Smooth muscle cell (in vitro differentiated cells): ENCODE measurements around the gene CCDC154. TPM values are rescaled to one million over a fixed set of nuclear protein-coding genes. Genes with fewer than 3 reads are reported as not detected.

Experiments
- DNase-seq: peaks from one replicate; lab custom pipeline; 2025; ENCODE audit not compliant: unreplicated experiment; lab: John Stamatoyannopoulos, UW
- H2AFZ ChIP-seq: fragments of 200-600 bp; sonication (generic); 2 replicates; pipeline ENCODE4 v1.6.0; 2016; ENCODE audit warnings: antibody characterized with exemption, low read depth, mild to moderate bottlenecking
- H3F3A ChIP-seq: fragments of 200-600 bp; sonication (generic); 2 replicates; pipeline ENCODE4 v1.6.0; 2017; ENCODE audit warnings: antibody characterized with exemption, low read depth
- H3K27ac ChIP-seq: fragments of 200-600 bp; sonication (generic); 2 replicates; pipeline ENCODE4 v1.5.1; 2016; ENCODE audit warnings: low read depth, mild to moderate bottlenecking
- H3K27me3 ChIP-seq: fragments of 200-600 bp; sonication (generic); 2 replicates; pipeline ENCODE4 v1.6.1; 2016; ENCODE audit warnings: low read depth, mild to moderate bottlenecking
- H3K36me3 ChIP-seq: fragments of 200-600 bp; sonication (generic); 2 replicates; pipeline ENCODE4 v1.5.1; 2016; ENCODE audit warnings: low read depth
- H3K4me1 ChIP-seq: fragments of 200-600 bp; sonication (generic); 2 replicates; pipeline ENCODE4 v1.5.1; 2016; ENCODE audit warnings: low read depth
- H3K4me2 ChIP-seq: fragments of 200-600 bp; sonication (generic); 2 replicates; pipeline ENCODE4 v1.6.0; 2016; ENCODE audit warnings: mild to moderate bottlenecking
- H3K4me3 ChIP-seq: fragments of 200-600 bp; sonication (generic); 2 replicates; pipeline ENCODE4 v1.5.1; 2016; ENCODE audit warnings: mild to moderate bottlenecking
- H3K79me2 ChIP-seq: fragments of 200-600 bp; sonication (generic); 2 replicates; pipeline ENCODE4 v1.6.0; 2016; ENCODE audit warnings: low read depth, mild to moderate bottlenecking
- H3K9ac ChIP-seq: fragments of 200-600 bp; sonication (generic); 2 replicates; pipeline ENCODE4 v1.6.0; 2016; ENCODE audit warnings: low read depth
- H3K9me3 ChIP-seq: fragments of 200-600 bp; sonication (generic); replicated peaks from 2 replicates; pipeline ENCODE4 v1.5.1; 2016; ENCODE audit warnings: low read depth
- H4K20me1 ChIP-seq: fragments of 200-600 bp; sonication (generic); 2 replicates; pipeline ENCODE4 v1.6.0; 2016; ENCODE audit warnings: low read depth
- WGBS: methylation state at CpG from one replicate; pipeline ENCODE4 v1.1.7; 2016; ENCODE audit warnings: low lambda C conversion rate; 5-methylcytosine and 5-hydroxymethylcytosine counted together
- polyA plus RNA-seq: library from polyadenylated mRNA; unstranded; fragments of >200 nt; fragmentation: Nextera tagmentation; extraction: Ambion mirVana; gene quantifications from 2 replicates; pipeline ENCODE4 v1.2.1, GENCODE V29; 2016
- total RNA-seq: library from RNA; depleted of rRNA; stranded (reverse); fragments of >200 nt; gene quantifications from 2 replicates; pipeline ENCODE4 v1.2.3, GENCODE V29; 2014
- TF ChIP-seq, protein P1 (sequence below): fragments of 200-600 bp; sonication (generic); IDR thresholded peaks from 2 replicates; pipeline ENCODE4 v1.5.1; 2017; ENCODE audit warnings: borderline replicate concordance, mild to moderate bottlenecking, antibody characterized with exemption; ENCODE audit not compliant: insufficient read depth, poor library complexity, severe bottlenecking

The CCDC154 gene
- total and polyA plus RNA-seq, 2 experiments from 2014 or later, result 0.24 TPM; not detected in 1

DNA sequence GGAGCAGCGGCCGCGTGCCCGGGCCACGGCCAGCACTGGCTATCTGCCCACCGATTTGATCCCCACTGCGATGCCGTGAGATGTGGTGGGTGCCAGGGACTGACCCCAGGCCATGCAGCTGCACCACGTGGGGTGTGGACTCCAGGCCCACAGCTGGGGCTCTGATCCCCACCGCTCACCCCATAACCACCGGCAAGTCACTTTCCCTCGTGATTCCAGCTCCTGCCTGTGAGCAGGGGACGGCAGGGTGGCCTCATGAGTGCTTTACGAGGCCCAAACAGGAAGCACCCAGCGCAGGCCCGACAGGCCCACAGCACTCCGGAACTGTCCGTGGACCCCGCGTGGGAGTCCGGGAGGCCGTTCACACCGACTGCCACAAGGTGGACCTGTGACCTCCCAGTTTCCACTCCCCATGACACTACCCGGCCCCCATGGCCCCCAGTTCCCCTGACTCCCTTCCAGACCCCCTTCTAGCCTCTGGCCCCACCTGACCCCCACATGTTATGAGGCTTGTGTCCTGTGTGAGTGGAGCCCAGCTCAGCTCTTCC lies 43.8 kb upstream of the CCDC154 start:
- TF ChIP-seq, protein P1, sequence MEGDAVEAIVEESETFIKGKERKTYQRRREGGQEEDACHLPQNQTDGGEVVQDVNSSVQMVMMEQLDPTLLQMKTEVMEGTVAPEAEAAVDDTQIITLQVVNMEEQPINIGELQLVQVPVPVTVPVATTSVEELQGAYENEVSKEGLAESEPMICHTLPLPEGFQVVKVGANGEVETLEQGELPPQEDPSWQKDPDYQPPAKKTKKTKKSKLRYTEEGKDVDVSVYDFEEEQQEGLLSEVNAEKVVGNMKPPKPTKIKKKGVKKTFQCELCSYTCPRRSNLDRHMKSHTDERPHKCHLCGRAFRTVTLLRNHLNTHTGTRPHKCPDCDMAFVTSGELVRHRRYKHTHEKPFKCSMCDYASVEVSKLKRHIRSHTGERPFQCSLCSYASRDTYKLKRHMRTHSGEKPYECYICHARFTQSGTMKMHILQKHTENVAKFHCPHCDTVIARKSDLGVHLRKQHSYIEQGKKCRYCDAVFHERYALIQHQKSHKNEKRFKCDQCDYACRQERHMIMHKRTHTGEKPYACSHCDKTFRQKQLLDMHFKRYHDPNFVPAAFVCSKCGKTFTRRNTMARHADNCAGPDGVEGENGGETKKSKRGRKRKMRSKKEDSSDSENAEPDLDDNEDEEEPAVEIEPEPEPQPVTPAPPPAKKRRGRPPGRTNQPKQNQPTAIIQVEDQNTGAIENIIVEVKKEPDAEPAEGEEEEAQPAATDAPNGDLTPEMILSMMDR, result no peak
- no peak overlapping the region for H3K4me2 ChIP-seq

DNA sequence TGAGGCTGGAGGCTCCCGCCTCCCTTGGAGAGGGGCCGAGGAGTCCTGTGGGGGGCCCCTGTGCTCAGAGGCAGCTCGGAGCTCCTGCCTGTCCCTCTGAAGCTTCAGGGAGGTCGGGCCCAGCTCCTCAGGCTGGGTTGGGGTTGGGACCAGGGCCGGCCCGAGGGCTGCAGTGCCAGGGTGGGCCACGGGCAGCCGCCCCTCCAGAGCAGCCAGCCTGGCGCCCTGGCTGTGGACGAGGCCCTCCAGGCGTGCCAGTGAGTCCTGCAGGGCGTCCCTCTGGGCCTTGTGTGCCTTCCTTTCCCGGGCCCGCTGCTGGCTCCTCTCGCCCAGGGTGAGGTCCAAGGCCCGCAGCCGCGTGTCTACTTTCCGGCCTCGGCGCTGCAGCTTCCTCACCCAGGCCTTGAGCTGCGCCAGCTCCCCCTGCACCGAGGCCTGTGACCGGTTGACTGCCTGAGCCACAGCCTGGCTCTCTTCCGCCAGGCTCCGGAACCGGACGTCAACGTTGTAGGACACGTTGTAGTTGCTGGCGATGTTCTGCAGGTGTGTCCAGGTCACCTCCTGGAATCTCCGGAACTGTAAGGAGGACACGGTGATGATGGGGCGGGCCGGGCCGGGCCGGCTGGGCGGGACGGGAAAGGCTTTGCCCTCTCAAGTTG lies 43.2 kb upstream of the CCDC154 start:
- H3K4me1 ChIP-seq, result no peaks in the 10 kb centered on the region
- TF ChIP-seq, protein P1, result no peak
- H3K27ac ChIP-seq, result no peak overlapping the region
- H3F3A ChIP-seq, result no peaks in the 10 kb centered on the region
- H3K36me3 ChIP-seq, result no peaks in the 10 kb centered on the region
- no peak overlapping the region for H2AFZ ChIP-seq
- no peak overlapping the region for H3K4me3 ChIP-seq
- no peak overlapping the region for H3K9ac ChIP-seq
- no peaks in the 10 kb centered on the region for H3K79me2 ChIP-seq
- whole genome bisulfite sequencing, result 91% methylated on average over 38 of the region's 39 CpGs
- no peaks in the 10 kb centered on the region for H3K9me3 ChIP-seq
- H3K27me3 ChIP-seq, result no peaks in the 10 kb centered on the region
- no peaks in the 10 kb centered on the region for H4K20me1 ChIP-seq
- H3K4me2 ChIP-seq, result no peak overlapping the region
- DNase-seq, result no peak

More for the DNA sequence above, 43.8 kb upstream of the CCDC154 start:
- DNase-seq, result no peak
- H3K9me3 ChIP-seq, result no peaks in the 10 kb centered on the region
- 88% methylated on average over 22 of the region's 24 CpGs for WGBS
- H2AFZ ChIP-seq, result no peak overlapping the region
- H3K27ac ChIP-seq, result no peak overlapping the region
- no peaks in the 10 kb centered on the region for H4K20me1 ChIP-seq
- H3F3A ChIP-seq, result no peaks in the 10 kb centered on the region
- no peaks in the 10 kb centered on the region for H3K79me2 ChIP-seq
- H3K27me3 ChIP-seq, result no peaks in the 10 kb centered on the region
- H3K36me3 ChIP-seq, result no peaks in the 10 kb centered on the region
- H3K9ac ChIP-seq, result no peak overlapping the region
- no peaks in the 10 kb centered on the region for H3K4me1 ChIP-seq
- H3K4me3 ChIP-seq, result no peak overlapping the region

DNA sequence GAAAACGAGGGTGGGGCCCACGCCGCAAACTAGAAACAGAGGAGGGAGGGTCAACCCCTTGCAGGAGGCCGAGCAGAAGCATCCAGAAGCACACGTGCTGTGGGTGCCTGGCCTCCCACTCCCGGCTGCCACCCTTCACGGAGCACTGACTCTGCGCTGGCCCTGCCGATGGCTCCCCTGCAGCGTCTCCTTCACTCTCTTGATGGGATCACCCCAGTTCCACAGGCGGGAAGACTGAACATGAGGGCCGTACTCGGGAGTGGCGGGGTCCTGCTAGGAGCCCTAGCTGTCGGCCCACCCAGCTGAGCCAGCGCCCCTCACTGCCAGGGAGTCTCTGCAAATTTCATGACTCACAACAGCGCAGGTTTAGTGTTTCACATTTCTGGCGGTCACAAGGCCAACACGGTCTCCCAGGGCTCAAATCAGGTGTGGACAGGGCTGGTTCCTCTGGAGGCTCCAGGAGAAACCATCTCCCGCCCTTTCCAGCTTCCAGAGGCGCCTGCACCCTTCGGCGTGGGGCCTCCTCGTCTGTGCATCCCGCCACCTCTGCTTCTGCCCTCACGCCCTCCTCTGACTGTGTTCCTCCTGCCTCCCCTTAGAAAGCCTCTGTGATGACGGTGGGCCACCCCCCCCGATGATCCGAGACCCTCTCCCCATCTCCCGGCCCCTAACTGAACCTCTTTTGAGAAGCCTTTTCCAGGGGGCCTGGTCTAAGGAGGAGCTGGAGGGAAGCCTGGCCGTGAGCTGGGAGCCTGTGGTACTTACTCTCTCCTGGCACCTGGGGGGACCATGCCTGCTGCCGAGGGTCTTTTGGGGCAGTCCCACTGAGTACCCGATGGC lies 42.4 kb upstream of the CCDC154 start:
- TF ChIP-seq, protein P1, result no peak
- no peak for DNase-seq
- H4K20me1 ChIP-seq, result no peaks in the 10 kb centered on the region

More for the DNA sequence above, 42.4 kb upstream of the CCDC154 start:
- Histone ChIP-seq H3K4me2 (no peak overlapping the region), H3K79me2 (no peaks in the 10 kb centered on the region), H3K27me3 (no peaks in the 10 kb centered on the region), H3K27ac (no peak overlapping the region), H3K9me3 (no peaks in the 10 kb centered on the region), H3K9ac (no peak overlapping the region), H3K4me1 (no peaks in the 10 kb centered on the region), H3K4me3 (no peak overlapping the region), H3F3A (no peaks in the 10 kb centered on the region), H2AFZ (no peak overlapping the region), H3K36me3 (no peaks in the 10 kb centered on the region)
- 91% methylated on average over 33 of the region's 33 CpGs for WGBS
